ENCODE results near the gene PALLD. TPM values are rescaled to one million over a fixed set of nuclear protein-coding genes. Genes with fewer than 3 reads are reported as not detected.

The PALLD gene
- total RNA-seq, 1 experiment from 2014 or later = 18.3 TPM

DNA sequence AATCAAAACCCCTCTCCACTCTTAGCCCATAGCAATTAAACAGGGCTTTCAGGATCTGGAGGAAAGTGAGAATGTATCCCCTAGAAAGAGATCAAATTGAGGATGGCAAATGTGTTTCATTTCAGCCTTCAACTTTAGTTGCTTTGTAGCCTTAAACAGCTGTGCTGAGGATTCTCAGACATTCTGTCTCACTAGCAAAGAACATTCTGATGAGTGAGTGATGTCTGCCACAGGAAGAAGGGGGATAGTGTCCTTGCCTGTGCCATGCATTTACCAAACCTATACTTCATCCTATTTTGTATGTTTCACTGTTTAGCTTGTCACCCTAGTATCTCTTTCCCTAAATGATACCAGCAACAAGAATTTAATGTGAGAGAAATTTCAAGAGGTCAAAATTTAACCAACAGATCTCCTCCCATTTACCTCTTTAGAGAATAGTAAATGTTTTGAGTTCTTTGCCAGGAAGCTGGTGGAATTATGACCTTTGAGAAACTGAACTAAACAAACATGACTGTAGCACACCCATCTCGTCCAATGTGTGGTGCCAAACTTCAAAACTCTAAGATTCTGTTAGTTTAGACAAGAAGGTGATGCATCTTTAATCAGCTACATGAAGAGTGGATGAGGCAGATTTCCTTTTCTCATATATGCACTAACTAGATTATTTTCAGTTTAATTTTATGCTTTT, 165.6 kb downstream of the PALLD start:
- H4K20me1 ChIP-seq (ENCODE audit: control insufficient read depth, insufficient read depth, insufficient read length) = no peaks in the 10 kb centered on the region
- no peaks in the 10 kb centered on the region for H3K9me3 Mint-ChIP-seq
- H3K4me1 Mint-ChIP-seq = peaks cover 5% of the 10 kb centered on the region in 2 experiments
- no peaks in the 10 kb centered on the region for H3K9me3 ChIP-seq (ENCODE audit: control insufficient read depth, low read depth, low read length)
- no peak overlapping the region for H3K4me3 Mint-ChIP-seq
- no peak overlapping the region for H2BK12ac ChIP-seq (ENCODE audit: insufficient read length, low read depth, low read length)
- H3K56ac ChIP-seq (ENCODE audit: insufficient read length, low read depth, low read length) = no peak overlapping the region
- no peak overlapping the region for H4K91ac ChIP-seq (ENCODE audit: insufficient read length, low read depth, low read length)
- no peak overlapping the region for H3K4ac ChIP-seq (ENCODE audit: low read depth, low read length)
- H2AK5ac ChIP-seq (ENCODE audit: insufficient read length, low read length) = no peak overlapping the region
- H2BK120ac ChIP-seq (ENCODE audit: low read depth, low read length, poor library complexity, severe bottlenecking) = no peak overlapping the region
- H2BK20ac ChIP-seq (ENCODE audit: low read depth, low read length, poor library complexity, severe bottlenecking) = no peak overlapping the region
- H3K27me3 ChIP-seq (ENCODE audit: insufficient read depth, low read length) = no peaks in the 10 kb centered on the region
- H3T11ph ChIP-seq (ENCODE audit: low read length) = no peak overlapping the region
- H2BK5ac ChIP-seq (ENCODE audit: insufficient read length, low read length) = no peak overlapping the region
- no peaks in the 10 kb centered on the region for H3K23me2 ChIP-seq (ENCODE audit: insufficient read length, low read depth, low read length, poor library complexity, severe bottlenecking)
- no peaks in the 10 kb centered on the region for H3K36me3 Mint-ChIP-seq (ENCODE audit: insufficient read depth in 1 of 3, low read depth in 3 of 3)
- no peaks in the 10 kb centered on the region for H3K27me3 Mint-ChIP-seq (ENCODE audit: low read depth)
- H3K79me1 ChIP-seq (ENCODE audit: insufficient read depth, low read depth, low read length, poor library complexity, severe bottlenecking) = no peaks in the 10 kb centered on the region
- TF ChIP-seq, protein P1, sequence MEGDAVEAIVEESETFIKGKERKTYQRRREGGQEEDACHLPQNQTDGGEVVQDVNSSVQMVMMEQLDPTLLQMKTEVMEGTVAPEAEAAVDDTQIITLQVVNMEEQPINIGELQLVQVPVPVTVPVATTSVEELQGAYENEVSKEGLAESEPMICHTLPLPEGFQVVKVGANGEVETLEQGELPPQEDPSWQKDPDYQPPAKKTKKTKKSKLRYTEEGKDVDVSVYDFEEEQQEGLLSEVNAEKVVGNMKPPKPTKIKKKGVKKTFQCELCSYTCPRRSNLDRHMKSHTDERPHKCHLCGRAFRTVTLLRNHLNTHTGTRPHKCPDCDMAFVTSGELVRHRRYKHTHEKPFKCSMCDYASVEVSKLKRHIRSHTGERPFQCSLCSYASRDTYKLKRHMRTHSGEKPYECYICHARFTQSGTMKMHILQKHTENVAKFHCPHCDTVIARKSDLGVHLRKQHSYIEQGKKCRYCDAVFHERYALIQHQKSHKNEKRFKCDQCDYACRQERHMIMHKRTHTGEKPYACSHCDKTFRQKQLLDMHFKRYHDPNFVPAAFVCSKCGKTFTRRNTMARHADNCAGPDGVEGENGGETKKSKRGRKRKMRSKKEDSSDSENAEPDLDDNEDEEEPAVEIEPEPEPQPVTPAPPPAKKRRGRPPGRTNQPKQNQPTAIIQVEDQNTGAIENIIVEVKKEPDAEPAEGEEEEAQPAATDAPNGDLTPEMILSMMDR (conservative IDR thresholded peaks at IDR 0.05) = no peak
- no peak overlapping the region for H3K18ac ChIP-seq (ENCODE audit: insufficient read length, low read depth, low read length)
- no peak for DNase-seq
- no peak overlapping the region for H4K5ac ChIP-seq (ENCODE audit: insufficient read length, low read depth, low read length)
- WGBS (ENCODE audit: extremely low coverage, insufficient read length, low lambda C conversion rate) = no CpG with 5 or more reads among the region's 1 CpG
- no peaks in the 10 kb centered on the region for H3K4me1 ChIP-seq (ENCODE audit: insufficient read depth, low read length)
- H2BK15ac ChIP-seq (ENCODE audit: low read depth, low read length) = no peak overlapping the region
- no peak overlapping the region for H3K14ac ChIP-seq (ENCODE audit: insufficient read depth, low read length)
- H4K8ac ChIP-seq (replicated peaks; ENCODE audit: insufficient read length, low read depth, low read length) = no peak overlapping the region
- H3K27ac Mint-ChIP-seq = no peak overlapping the region
- H3K79me2 ChIP-seq (ENCODE audit: insufficient read depth, low read length) = no peaks in the 10 kb centered on the region
- H2AFZ ChIP-seq (ENCODE audit: low read length) = no peak overlapping the region
- no peak overlapping the region for H3K27ac ChIP-seq (ENCODE audit: insufficient read length, low read depth, low read length)
- no peak overlapping the region for H3K23ac ChIP-seq (ENCODE audit: insufficient read length, low read depth, low read length)
- no peak overlapping the region for H3K4me2 ChIP-seq (ENCODE audit: insufficient read depth, insufficient read length, low read length)
- H3K9ac ChIP-seq (ENCODE audit: extremely low read depth, insufficient read length, low read length) = no peak overlapping the region

Measured in H9 (cell line).